ENCODE data around the gene RPS14.
"Not testable (repeated sequence)": the region's sequence is repeated elsewhere in the genome, so short reads cannot be mapped to it uniquely, and the experiment has no call there.

Gene RPS14

DNA sequence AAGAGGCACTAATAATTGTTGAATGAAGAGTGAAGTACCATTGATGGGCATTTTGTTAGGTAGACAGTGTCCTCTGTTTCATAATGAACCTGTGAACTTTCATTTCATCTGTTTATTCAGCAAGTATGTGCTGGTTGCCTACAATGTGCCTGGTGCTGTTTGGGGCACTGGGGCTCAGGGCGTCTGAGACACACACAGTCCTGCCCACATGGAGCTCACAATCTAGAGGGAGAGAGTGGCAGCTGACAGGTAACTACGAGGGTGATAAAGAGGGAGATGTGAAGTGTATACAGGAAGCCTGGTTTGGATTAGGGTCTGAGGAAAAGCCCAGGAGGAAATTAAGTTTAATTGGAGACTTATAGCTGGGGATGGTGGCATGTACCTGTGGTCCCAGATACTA lies 29.9 kb upstream of the RPS14 start:
- DNase-seq (ENCODE audit: low read depth): no peak

GRCh38 chr5:150476568-150476967 lies 27.0 kb upstream of the RPS14 start:
- DNase-seq (ENCODE audit: low read depth): not testable (repeated sequence)

DNA sequence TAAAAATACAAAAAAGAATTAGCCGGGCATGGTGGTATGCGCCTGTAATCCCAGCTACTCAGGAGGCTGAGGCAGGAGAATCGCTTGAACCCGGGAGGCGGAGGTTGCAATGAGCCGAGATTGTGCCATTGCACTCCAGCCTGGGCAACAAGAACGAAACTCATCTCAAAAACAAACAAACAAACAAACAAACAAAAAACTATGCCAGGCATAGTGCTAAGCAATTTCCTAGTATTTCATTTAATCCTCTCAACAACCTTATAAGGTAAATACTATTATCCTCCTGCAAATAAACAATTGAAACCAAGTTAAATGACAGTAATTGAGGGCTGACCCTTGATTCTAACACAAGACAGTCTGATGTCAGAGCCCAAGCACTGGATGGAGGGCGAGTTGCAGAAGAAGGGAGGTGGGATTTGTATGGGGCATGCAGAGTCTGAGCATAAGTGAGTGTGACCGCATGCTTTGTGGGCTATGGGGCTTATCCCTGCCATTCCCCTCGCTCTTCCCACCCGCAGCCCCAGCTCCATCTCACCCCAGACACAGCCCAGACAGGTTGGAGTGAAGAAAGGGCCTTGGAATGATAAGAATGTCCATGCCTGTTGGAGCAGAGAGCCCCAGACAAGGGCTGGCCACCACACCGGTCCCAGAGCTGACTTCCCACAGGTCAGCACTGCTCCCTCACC lies 24.3 kb upstream of the RPS14 start:
- no peak for DNase-seq (ENCODE audit: low read depth)

DNA sequence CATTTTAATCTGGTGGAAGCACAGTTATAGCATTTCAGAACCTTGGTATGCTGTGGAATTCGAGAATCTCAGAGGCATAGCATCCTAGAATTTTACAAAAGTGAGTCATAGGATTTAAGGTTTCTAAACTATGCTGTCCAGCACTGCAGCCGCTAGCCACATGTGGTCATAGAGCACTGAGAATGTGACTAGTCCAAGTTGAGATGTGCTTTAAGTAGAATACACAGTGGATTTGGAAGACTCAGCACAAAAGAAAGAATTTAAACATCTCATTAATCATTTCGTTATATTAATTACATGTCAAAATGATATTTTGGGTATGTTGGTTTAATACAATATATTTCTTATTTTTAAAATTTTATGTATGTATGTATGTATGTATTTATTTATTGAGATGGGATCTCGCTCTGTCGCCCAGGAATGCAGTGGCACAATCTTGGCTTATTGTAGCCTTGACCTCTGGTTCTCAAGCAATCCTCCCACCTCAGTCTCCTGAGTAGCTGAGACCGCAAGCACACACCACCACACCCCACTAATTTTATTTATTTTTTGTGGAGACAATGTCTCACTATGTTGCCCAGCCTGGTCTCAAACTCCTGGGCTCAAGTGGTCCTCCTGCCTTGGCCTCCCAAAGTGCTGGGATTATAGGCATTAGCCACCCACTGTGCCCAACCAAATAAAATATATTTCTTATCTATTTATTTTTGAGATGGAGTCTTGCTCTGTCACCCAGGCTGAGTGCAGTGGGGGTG lies 20.4 kb upstream of the RPS14 start:
- DNase-seq (ENCODE audit: low read depth): no peak

DNA sequence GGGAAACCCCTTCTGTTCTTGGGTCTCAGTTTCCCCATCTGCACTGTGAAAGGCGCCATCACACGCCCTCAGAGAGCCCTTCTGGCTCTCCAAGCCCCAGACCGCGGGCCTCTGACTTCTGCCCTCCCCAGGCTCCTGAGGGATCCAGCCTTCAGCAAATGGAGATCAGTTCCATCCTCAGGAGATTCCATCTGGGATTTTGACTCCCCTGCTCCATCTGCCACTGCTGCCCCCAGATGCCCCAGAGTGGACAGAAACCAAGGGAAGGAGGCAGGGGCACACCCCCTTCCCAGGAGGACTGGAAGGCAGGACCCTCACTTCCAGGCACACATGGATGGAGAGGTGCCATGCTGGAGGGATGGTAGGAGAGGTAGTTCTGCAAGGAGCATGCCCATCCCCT lies 18.7 kb upstream of the RPS14 start:
- no peak for DNase-seq (ENCODE audit: low read depth)

GRCh38 chr5:150465927-150466326 lies 16.4 kb upstream of the RPS14 start:
- no peak for DNase-seq (ENCODE audit: low read depth)

- no peak for DNase-seq (ENCODE audit: low read depth)
These were observed 15.0 kb upstream of the RPS14 start for GRCh38 chr5:150464554-150465012.

- DNase-seq (ENCODE audit: low read depth): no peak
These were observed 11.7 kb upstream of the RPS14 start for GRCh38 chr5:150461231-150461630.

DNA sequence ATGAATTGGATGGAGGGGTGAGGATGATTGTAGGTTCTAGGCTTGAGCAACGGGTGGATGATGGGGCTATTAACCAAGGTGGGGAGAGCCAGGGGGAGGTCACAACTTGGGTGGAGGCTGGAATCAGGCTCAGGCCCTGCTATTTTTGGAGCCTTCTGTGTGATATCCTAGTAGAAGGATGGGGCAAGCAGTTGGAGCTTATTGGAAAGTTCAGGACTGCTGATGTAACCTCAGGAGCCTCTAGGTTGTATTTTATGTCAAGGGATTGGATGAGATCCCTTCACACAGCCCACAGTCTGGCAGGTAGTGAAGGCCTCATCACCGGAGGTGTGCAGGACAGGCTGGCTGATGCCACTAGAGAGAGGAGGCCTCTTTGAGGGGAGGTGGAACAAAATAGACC lies 11.2 kb upstream of the RPS14 start:
- DNase-seq (ENCODE audit: low read depth): no peak

GRCh38 chr5:150458802-150459557 lies 9.4 kb upstream of the RPS14 start:
- DNase-seq (ENCODE audit: low read depth): peak; percentile 71

DNA sequence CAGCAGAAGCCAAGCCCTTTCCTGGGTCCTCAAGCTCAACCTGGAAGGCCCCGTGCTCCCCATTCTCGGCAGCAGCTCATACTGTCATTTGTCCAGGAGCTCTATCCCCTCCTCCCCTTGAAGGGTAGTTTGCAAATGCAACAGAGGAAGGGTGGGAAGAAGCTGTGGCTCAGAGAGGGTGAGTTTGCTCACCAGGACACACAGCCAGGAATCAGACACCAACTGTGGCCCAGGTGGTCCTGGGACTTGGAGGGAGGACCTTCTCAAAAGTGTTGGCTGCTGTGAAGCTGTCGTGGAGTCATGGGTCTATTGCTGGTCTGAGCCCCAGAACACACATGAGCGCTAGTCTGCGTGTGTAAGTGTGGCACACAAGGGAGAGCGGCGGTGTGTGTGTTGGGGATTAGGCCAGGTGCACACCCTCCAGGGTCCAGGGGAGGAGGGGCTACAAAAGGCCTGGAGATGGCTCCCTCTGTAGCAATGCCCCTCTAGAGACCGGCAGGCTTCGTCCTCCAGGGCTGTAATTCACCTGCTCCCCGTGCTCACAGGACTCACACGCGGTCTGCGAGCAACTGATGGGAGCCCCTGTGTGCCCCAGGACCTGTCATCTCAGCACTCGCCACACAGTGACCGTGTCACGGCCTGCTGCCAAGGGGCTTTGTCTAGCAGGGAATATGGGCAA lies 8.2 kb upstream of the RPS14 start:
- DNase-seq (ENCODE audit: low read depth): no peak

DNA sequence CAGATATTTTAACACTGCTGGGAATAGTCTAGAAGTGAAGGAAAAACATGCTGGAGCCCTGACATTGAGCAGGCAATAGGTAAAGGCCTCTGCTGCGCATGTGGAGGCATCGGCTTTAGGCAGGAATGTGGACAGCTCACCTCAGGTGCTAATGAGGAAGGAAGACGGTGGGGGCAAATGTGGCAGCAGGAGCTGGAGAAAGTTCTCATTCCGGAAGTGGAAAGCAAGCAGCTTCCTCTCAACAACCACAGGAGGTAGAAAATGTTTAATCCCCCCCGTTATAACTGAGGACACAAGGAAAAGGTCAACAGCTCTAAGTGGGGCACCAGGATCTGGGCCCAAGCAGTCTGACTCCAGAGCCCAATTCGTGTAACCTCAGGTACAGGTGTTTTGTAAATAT lies 7.6 kb upstream of the RPS14 start:
- DNase-seq (ENCODE audit: low read depth): no peak

- no peak for DNase-seq (ENCODE audit: low read depth)
These were observed 5.1 kb upstream of the RPS14 start for GRCh38 chr5:150454492-150455229.

- DNase-seq (ENCODE audit: low read depth): not testable (repeated sequence)
These were observed 4.5 kb upstream of the RPS14 start for GRCh38 chr5:150454027-150454426.

GRCh38 chr5:150452914-150453313 lies 3.4 kb upstream of the RPS14 start:
- no peak for DNase-seq (ENCODE audit: low read depth)

DNA sequence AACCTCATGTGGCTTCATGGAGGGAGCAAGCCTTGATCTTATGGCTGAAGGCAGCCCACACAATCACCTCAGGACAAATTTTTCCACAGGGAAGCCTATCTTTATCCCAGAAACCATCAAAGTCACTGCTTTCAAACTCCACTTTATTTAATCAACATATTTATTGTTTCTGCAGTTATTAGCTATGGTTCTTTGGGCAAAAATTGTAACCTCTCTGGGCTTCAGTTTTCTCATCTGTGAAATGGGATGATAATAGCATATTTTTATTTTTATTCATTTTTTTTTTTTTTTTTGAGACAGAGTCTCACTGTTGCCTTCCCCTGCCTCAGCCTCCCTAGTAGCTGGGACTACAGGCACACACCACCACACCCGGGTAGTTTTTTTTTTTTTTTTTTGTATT lies 2.1 kb upstream of the RPS14 start:
- no peak for DNase-seq (ENCODE audit: low read depth)

DNA sequence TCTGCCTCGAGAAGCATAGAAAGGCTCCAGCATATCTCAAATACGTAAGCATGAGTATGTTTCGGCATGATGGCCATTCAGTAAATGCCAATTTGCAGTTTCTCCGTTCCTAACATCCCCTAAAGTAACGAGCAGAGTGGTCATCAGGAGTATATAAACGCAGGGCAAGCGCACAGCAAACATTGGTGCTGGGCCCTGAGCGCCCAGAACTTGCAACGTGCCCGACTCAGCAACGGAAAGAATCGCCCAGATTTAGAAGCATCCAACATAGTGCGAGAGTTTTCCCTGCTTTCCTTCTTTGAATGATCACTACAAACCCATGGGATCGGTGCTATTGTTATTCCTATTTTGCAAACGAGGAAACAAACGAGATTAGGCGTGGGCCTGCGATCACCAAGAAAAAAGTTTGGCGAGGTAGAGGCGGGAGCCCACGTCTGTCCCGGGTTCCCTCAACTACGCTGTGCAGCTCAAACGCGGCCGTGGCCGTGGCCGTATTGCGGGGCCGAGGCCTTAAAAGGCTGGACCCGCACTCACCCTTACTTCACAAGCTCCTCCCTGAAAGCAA lies 505 bp downstream of the RPS14 start:
- DNase-seq (ENCODE audit: low read depth): no peak

DNA sequence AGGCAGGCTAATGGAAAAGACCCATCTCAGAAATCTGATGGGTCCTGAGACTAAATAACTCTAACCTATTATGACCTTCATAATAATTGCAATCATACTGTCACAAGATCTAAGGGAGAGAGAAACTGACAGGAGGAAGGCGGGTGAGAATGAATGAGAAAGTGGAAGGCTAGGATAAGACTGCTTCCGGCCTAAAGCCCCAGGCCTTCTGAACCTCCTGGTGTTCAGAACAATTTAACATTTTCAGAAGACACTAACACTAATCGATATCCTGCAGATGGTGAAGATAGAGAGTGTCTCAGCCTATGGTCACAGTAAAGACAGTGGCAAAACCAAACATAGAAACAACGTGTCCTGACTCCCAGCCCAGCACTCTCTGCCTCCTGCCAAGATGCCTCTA lies 1.2 kb downstream of the RPS14 start:
- DNase-seq (ENCODE audit: low read depth): no peak

DNA sequence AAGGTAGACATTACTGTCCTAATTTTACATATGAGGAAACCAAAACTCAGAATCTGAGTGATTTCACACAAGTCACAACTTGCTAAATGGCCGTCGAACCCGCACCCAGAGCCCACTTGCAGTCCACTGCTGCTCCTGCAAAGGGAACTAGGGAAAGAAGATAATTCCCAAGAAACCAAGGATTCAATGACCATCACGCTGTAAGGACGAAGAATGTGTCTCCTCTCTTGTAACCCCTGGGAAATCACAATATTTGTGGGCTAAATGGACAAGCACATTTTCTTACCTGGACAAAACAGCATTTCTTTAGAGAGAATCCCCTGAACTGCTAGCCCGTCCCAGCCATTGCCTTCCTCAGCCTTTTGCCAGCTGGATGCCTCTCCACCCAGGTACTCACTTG lies 2.4 kb downstream of the RPS14 start:
- no peak for DNase-seq (ENCODE audit: low read depth)

DNA sequence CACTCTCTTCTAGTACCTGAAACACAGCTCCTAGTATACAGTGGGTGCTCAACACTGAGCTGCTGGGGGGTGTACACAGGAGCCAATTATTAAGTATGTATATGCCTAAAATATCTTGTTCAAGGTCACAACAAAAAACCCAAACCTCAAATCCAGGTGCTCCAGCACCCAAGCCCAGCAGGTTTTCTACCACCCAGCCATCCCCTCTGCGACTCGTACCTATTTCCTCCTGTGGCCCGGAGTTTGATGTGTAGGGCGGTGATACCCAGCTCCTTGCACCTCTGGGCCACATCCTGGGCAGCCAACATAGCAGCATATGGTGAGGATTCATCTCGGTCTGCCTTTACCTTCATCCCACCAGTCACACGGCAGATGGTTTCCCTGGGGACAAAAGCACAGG lies 3.0 kb downstream of the RPS14 start:
- DNase-seq (ENCODE audit: low read depth): no peak

GRCh38 chr5:150446088-150446487 lies 3.5 kb downstream of the RPS14 start:
- no peak for DNase-seq (ENCODE audit: low read depth)

Measured in stimulated activated CD8-positive, alpha-beta memory T cell treated with anti-CD3 and anti-CD28 coated beads, Interleukin-12 subunit alpha, Interleukin-12 subunit beta, amount 100 ng/mL, for 4 hours (primary cell).